ENCODE results near the gene CCDC120.

DNA sequence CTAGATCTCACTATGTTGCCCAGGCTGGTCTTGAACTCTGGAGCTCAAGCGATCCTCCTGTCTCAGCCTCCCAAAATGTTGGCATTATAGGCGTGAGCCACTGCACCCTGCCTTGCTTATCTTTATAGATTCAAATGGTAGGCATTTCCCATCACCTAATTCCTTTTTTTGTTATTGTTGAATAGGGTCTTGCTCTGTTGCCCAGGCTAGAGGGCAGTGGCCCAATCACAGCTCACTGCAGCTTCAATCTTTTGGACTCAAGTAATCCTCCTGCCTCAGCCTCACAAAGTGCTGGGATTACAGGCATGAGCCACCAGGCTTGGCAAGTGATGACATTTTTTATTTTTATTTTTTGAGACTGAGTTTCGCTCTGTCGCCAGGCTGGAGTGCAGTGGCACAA is 37.6 kb downstream of the CCDC120 start:
- TF ChIP-seq, protein P1, sequence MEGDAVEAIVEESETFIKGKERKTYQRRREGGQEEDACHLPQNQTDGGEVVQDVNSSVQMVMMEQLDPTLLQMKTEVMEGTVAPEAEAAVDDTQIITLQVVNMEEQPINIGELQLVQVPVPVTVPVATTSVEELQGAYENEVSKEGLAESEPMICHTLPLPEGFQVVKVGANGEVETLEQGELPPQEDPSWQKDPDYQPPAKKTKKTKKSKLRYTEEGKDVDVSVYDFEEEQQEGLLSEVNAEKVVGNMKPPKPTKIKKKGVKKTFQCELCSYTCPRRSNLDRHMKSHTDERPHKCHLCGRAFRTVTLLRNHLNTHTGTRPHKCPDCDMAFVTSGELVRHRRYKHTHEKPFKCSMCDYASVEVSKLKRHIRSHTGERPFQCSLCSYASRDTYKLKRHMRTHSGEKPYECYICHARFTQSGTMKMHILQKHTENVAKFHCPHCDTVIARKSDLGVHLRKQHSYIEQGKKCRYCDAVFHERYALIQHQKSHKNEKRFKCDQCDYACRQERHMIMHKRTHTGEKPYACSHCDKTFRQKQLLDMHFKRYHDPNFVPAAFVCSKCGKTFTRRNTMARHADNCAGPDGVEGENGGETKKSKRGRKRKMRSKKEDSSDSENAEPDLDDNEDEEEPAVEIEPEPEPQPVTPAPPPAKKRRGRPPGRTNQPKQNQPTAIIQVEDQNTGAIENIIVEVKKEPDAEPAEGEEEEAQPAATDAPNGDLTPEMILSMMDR (IDR thresholded peaks at IDR 0.05), result no peak
- no peak for TF ChIP-seq POLR2A (IDR thresholded peaks at IDR 0.05)
